Vagina (tissue), 2 donors: Measurements from ENCODE around the gene CCDC33.

Experiments
- CTCF ChIP-seq, 3 experiments: fragments of 450-650 bp in 2 of 3; fragments of 200-600 bp in 1 of 3; sonication (generic) in 1 of 3; IDR thresholded peaks; one replicate each; pipeline ENCODE4 v1.5.1; 2017 to 2019; ENCODE audit warnings: antibody characterized with exemption in 3 of 3, mild to moderate bottlenecking in 2 of 3, moderate library complexity in 2 of 3
- POLR2A ChIP-seq, 2 donors: fragments of 450-650 bp; IDR thresholded peaks; one replicate each; pipeline ENCODE4 v1.6.1; 2017; ENCODE audit warnings: antibody characterized with exemption in 2 of 2, mild to moderate bottlenecking in 2 of 2, moderate library complexity in 2 of 2

GRCh38 chr15:74210729-74211128, 25.4 kb upstream of the CCDC33 start:
- no peak for TF ChIP-seq CTCF (IDR thresholded peaks at IDR 0.05)
- no peak for TF ChIP-seq POLR2A (IDR thresholded peaks at IDR 0.05)
